ENCODE measurements around the gene PAQR4. TPM values are rescaled to one million over a fixed set of nuclear protein-coding genes. Genes with fewer than 3 reads are reported as not detected.

PAQR4 gene
- total and polyA plus RNA-seq, 4 donors = 4.0 to 21.3 (median 13.1) TPM

- no peak within 1 kb of the TSS for H3K27ac ChIP-seq (ENCODE audit: low read depth in 1 of 2, low read length in 1 of 2)
- peak; percentile 44 for ATAC-seq (ENCODE audit: insufficient read depth, low FRiP score)
Observed at GRCh38 chr16:3012828-3013420, 43.8 kb downstream of the PAQR4 start, which contains the start of gene CLDN9. CLDN9 (plus strand) TSS chr16:3012923; CDS start chr16:3013363, 440 bp downstream.

GRCh38 chr16:3013491-3013951, 44.4 kb downstream of the PAQR4 start:
- ATAC-seq (ENCODE audit: insufficient read depth, low FRiP score) = no peak
- H3K9ac ChIP-seq (ENCODE audit: insufficient read depth in 1 of 2, low read length in 2 of 2) = no peak overlapping the region
- no peak for TF ChIP-seq CTCF (IDR thresholded peaks at IDR 0.05; ENCODE audit: control extremely low read depth, extremely low read depth)
- peaks cover 0 to 47% (median 5%) of the 10 kb centered on the region in 5 donors for H3K4me1 ChIP-seq (ENCODE audit: control insufficient read depth in 5 of 5, insufficient read depth in 5 of 5, low read length in 5 of 5)
- H3K36me3 ChIP-seq (ENCODE audit: control insufficient read depth in 4 of 4, insufficient read depth in 4 of 4, low read length in 4 of 4) = no peaks in the 10 kb centered on the region
- WGBS, 2 donors = 61 to 76% methylated on average over 27 of the region's 27 CpGs
- H3K27ac ChIP-seq (ENCODE audit: low read depth in 1 of 2, low read length in 1 of 2) = no peak overlapping the region
- H3K4me3 ChIP-seq = no peak overlapping the region
- no peak for DNase-seq
- peaks cover 0 to 30% (median 28%) of the 10 kb centered on the region in 3 donors for H3K27me3 ChIP-seq (ENCODE audit: control insufficient read depth in 3 of 3, insufficient read depth in 3 of 3, low read length in 2 of 3)
- H3K9me3 ChIP-seq (ENCODE audit: control insufficient read depth in 4 of 4, insufficient read depth in 3 of 4, low read length in 3 of 4) = peaks cover 0 to 2% (median 0%) of the 10 kb centered on the region in 4 donors

More at GRCh38 chr16:3012828-3013420, 43.8 kb downstream of the PAQR4 start, which contains the start of gene CLDN9:
- peak within 1 kb of the TSS in 1 of 2 donors; percentile 19 for H3K9ac ChIP-seq (ENCODE audit: insufficient read depth in 1 of 2, low read length in 2 of 2)
- TF ChIP-seq CTCF (IDR thresholded peaks at IDR 0.05; ENCODE audit: control extremely low read depth, extremely low read depth) = no peak
- WGBS, 2 donors = 40 to 57% methylated on average over 27 of the region's 27 CpGs
- peaks cover 0 to 49% (median 4%) of the 10 kb centered on the region in 5 donors for H3K4me1 ChIP-seq (ENCODE audit: control insufficient read depth in 5 of 5, insufficient read depth in 5 of 5, low read length in 5 of 5)
- peak in 2 of 3 donors; percentile 64 to 74 for DNase-seq
- no peak within 1 kb of the TSS for H3K4me3 ChIP-seq
- peaks cover 0 to 32% (median 26%) of the 10 kb centered on the region in 3 donors for H3K27me3 ChIP-seq (ENCODE audit: control insufficient read depth in 3 of 3, insufficient read depth in 3 of 3, low read length in 2 of 3)
- H3K36me3 ChIP-seq (ENCODE audit: control insufficient read depth in 4 of 4, insufficient read depth in 4 of 4, low read length in 4 of 4) = no peaks in the 10 kb centered on the region
- peaks cover 0 to 2% (median 0%) of the 10 kb centered on the region in 4 donors for H3K9me3 ChIP-seq (ENCODE audit: control insufficient read depth in 4 of 4, insufficient read depth in 3 of 4, low read length in 3 of 4)

GRCh38 chr16:3013998-3014690, 45.0 kb downstream of the PAQR4 start:
- Histone ChIP-seq H3K27me3 (ENCODE audit: control insufficient read depth in 3 of 3, insufficient read depth in 3 of 3, low read length in 2 of 3) (peaks cover 0 to 29% (median 27%) of the 10 kb centered on the region in 3 donors), H3K9ac (ENCODE audit: insufficient read depth in 1 of 2, low read length in 2 of 2) (no peak overlapping the region), H3K4me1 (ENCODE audit: control insufficient read depth in 5 of 5, insufficient read depth in 5 of 5, low read length in 5 of 5) (peaks cover 0 to 45% (median 5%) of the 10 kb centered on the region in 5 donors), H3K36me3 (ENCODE audit: control insufficient read depth in 4 of 4, insufficient read depth in 4 of 4, low read length in 4 of 4) (no peaks in the 10 kb centered on the region), H3K4me3 (no peak overlapping the region), H3K9me3 (ENCODE audit: control insufficient read depth in 4 of 4, insufficient read depth in 3 of 4, low read length in 3 of 4) (peaks cover 0 to 2% (median 0%) of the 10 kb centered on the region in 4 donors), H3K27ac (ENCODE audit: low read depth in 1 of 2, low read length in 1 of 2) (no peak overlapping the region)
- DNase-seq (no peak), ATAC-seq (ENCODE audit: insufficient read depth, low FRiP score) (no peak)
- WGBS, 2 donors = 63 to 71% methylated on average over 12 of the region's 12 CpGs
- TF ChIP-seq CTCF (IDR thresholded peaks at IDR 0.05; ENCODE audit: control extremely low read depth, extremely low read depth) = no peak
